HepG2 (cell line): Measurements from ENCODE around the gene BTBD19. TPM values are rescaled to one million over a fixed set of nuclear protein-coding genes. Genes with fewer than 3 reads are reported as not detected.

Source experiments
- ATAC-seq: fragments of 200-7000 bp; cut with Tn5 transposase; 3 replicates; pipeline ENCODE4 v1.9.1; 2020; ENCODE audit warnings: mild to moderate bottlenecking, moderate library complexity
- BruUV-seq: library from RNA; stranded (reverse); fragments of 400-500 nt; replicated peaks from 2 replicates; lab custom pipeline; 2021; lab: Mats Ljungman, UMichigan
- CTCF ChIA-PET: fragments of 300-600 bp; formaldehyde crosslinking; extraction: SDS; loops from one replicate; lab custom pipeline; 2021; ENCODE audit warnings: low total read pairs, inconsistent platforms, low intra/inter-chr PET ratio; lab: Yijun Ruan, JAX
- POLR2A ChIA-PET: fragments of 350-600 bp; sonication (Branson Sonifier 250); formaldehyde crosslinking; loops from one replicate; lab custom pipeline; 2020; ENCODE audit warnings: antibody characterized with exemption, inconsistent platforms; lab: Yijun Ruan, JAX
- DNase-seq: peaks from one replicate; pipeline ENCODE4 v3.0.0-alpha.2; 2015; ENCODE audit warnings: low spot score
- FAIRE-seq: peaks from 3 replicates; lab custom pipeline; 2011; peaks lifted over from hg19 to GRCh38; lab: Jason Lieb, UNC
- H2AFZ ChIP-seq: one replicate; pipeline ENCODE4 v1.6.1; 2011; ENCODE audit warnings: low read length, inconsistent platforms
- H3K27ac ChIP-seq: fragments of 300-600 bp; 3 replicates; pipeline ENCODE4 v1.8.0; 2011; ENCODE audit warnings: mixed run types, mild to moderate bottlenecking, mixed read lengths, low read length, inconsistent platforms; ENCODE audit not compliant: insufficient read depth; ENCODE audit errors: extremely low read length
- H3K27me3 ChIP-seq, 2 experiments: fragments of 200-600 bp in 1 of 2; 2 replicates in 1 of 2; 3 replicates in 1 of 2; pipeline versions ENCODE4 v1.6.0 to v1.8.0; 2011; ENCODE audit warnings: low read length in 2 of 2, mild to moderate bottlenecking in 2 of 2, moderate library complexity in 2 of 2, inconsistent platforms in 1 of 2; ENCODE audit not compliant: insufficient read depth in 2 of 2, control insufficient read depth in 1 of 2
- H3K36me3 ChIP-seq, 2 experiments: fragments of 200-600 bp in 1 of 2; replicated peaks in 1 of 2; 2 replicates in 1 of 2; 3 replicates in 1 of 2; pipeline versions ENCODE4 v1.5.1 to v1.8.0; 2011; ENCODE audit warnings: low read length in 2 of 2, inconsistent platforms in 1 of 2; ENCODE audit not compliant: insufficient read depth in 2 of 2, control insufficient read depth in 1 of 2
- H3K4me1 ChIP-seq: 2 replicates; pipeline ENCODE4 v1.5.1; 2012; ENCODE audit warnings: low read length, inconsistent platforms; ENCODE audit not compliant: insufficient read depth
- H3K4me2 ChIP-seq: 2 replicates; pipeline ENCODE4 v1.6.0; 2011; ENCODE audit warnings: low read depth, low read length, inconsistent platforms
- H3K4me3 ChIP-seq, 3 experiments: fragments of 200-600 bp in 1 of 3; sonication (generic), shearing (Covaris generic) in 1 of 3; replicated peaks in 1 of 3; 2 replicates each; pipeline ENCODE4 v1.5.1; 2011 to 2016; ENCODE audit warnings: low read length in 3 of 3, inconsistent platforms in 2 of 3, low read depth in 2 of 3, mild to moderate bottlenecking in 2 of 3, control low read depth in 1 of 3, mixed read lengths in 1 of 3; ENCODE audit not compliant: insufficient read depth in 1 of 3
- H3K79me2 ChIP-seq: one replicate; pipeline ENCODE4 v1.6.1; 2011; ENCODE audit warnings: low read length, inconsistent platforms; ENCODE audit not compliant: insufficient read depth
- H3K9ac ChIP-seq: 2 replicates; pipeline ENCODE4 v1.6.0; 2011; ENCODE audit warnings: mild to moderate bottlenecking, low read depth, low read length, inconsistent platforms; ENCODE audit not compliant: insufficient read depth
- H3K9me3 ChIP-seq: 2 replicates; pipeline ENCODE4 v1.5.1; 2012; ENCODE audit warnings: mild to moderate bottlenecking, low read length
- H4K20me1 ChIP-seq: 2 replicates; pipeline ENCODE4 v1.6.0; 2011; ENCODE audit warnings: inconsistent platforms, mild to moderate bottlenecking, low read length, moderate library complexity; ENCODE audit not compliant: insufficient read depth
- ARNT2 ChIP-seq: sonication (generic); formaldehyde crosslinking; IDR thresholded peaks from 2 replicates; pipeline ENCODE4 v1.8.0; 2022; ENCODE audit warnings: mild to moderate bottlenecking, low read depth, missing genetic modification reagents, moderate library complexity
- PAF1 ChIP-seq: IDR thresholded peaks from 2 replicates; pipeline ENCODE4 v1.6.1; 2016; ENCODE audit warnings: missing genetic modification reagents, missing compliant biosample characterization
- RCOR2 ChIP-seq: IDR thresholded peaks from 2 replicates; pipeline ENCODE4 v1.6.1; 2016; ENCODE audit warnings: missing biosample characterization, missing genetic modification reagents
- REPIN1 ChIP-seq: sonication (generic); formaldehyde crosslinking; IDR thresholded peaks from 2 replicates; pipeline ENCODE4 v1.8.0; 2022; ENCODE audit warnings: missing genetic modification reagents, low read depth, mild to moderate bottlenecking, borderline replicate concordance
- SATB2 ChIP-seq: sonication (generic); formaldehyde crosslinking; IDR thresholded peaks from 2 replicates; pipeline ENCODE4 v1.5.0; 2020; ENCODE audit warnings: missing genetic modification reagents
- TARDBP ChIP-seq: sonication (generic); formaldehyde crosslinking; IDR thresholded peaks from 2 replicates; pipeline ENCODE4 v1.8.0; 2022; ENCODE audit warnings: mild to moderate bottlenecking, missing genetic modification reagents
- WGBS: methylation state at CpG from one replicate; pipeline ENCODE4 v1.1.6; 2017; ENCODE audit warnings: low lambda C conversion rate; 5-methylcytosine and 5-hydroxymethylcytosine counted together
- in situ Hi-C: cut with HindIII; loops from 2 replicates; pipeline ENCODE4 v1.10.0; 2017; ENCODE audit warnings: low pct_unique_long_range_greater_than_20kb; ENCODE audit not compliant: extremely low pct_ligation_motif_present
- intact Hi-C: fragments of 100-400 bp; cut with micrococcal nuclease; formaldehyde crosslinking; loops from one replicate; pipeline ENCODE4 v1.10.0; 2022; ENCODE audit not compliant: unreplicated experiment
- polyA plus RNA-seq, 8 experiments: library from polyadenylated mRNA; depleted of rRNA in 3 of 8; stranded (reverse) in 7 of 8; unstranded in 1 of 8; fragments of >200 nt; fragmentation: Illumina TruSeq in 4 of 8; extraction: Trizol in 4 of 8; gene quantifications; 2 replicates each; pipeline versions ENCODE4 v1.2.1 to v1.2.3, GENCODE V29; 2011 to 2016; ENCODE audit warnings: low read depth in 4 of 8, missing spikeins in 1 of 8, mixed read lengths in 1 of 8; ENCODE audit not compliant: insufficient read depth in 1 of 8
- total RNA-seq, 5 experiments: library from RNA; depleted of rRNA; stranded (reverse); fragments of >200 nt; fragmentation: Illumina TruSeq; extraction: Trizol; gene quantifications; 2 replicates each; pipeline ENCODE4 v1.2.3, GENCODE V29; 2016; ENCODE audit warnings: low read depth in 1 of 5
- TF ChIP-seq, protein P1 (sequence below): sonication (generic); formaldehyde crosslinking; IDR thresholded peaks from 2 replicates; pipeline ENCODE4 v1.8.0; 2022; ENCODE audit warnings: missing genetic modification reagents, mild to moderate bottlenecking, moderate library complexity, borderline replicate concordance
- TF ChIP-seq, protein P2 (sequence below): sonication (generic); formaldehyde crosslinking; IDR thresholded peaks from 2 replicates; pipeline ENCODE4 v1.5.1; 2020; ENCODE audit warnings: mild to moderate bottlenecking, missing genetic modification reagents, moderate library complexity

BTBD19 gene
- total and polyA plus RNA-seq, 2 of the 13 experiments (the other 11 are each of a cell fraction or from before 2014, with no cell fraction given): 2.7 to 6.7 TPM

DNA sequence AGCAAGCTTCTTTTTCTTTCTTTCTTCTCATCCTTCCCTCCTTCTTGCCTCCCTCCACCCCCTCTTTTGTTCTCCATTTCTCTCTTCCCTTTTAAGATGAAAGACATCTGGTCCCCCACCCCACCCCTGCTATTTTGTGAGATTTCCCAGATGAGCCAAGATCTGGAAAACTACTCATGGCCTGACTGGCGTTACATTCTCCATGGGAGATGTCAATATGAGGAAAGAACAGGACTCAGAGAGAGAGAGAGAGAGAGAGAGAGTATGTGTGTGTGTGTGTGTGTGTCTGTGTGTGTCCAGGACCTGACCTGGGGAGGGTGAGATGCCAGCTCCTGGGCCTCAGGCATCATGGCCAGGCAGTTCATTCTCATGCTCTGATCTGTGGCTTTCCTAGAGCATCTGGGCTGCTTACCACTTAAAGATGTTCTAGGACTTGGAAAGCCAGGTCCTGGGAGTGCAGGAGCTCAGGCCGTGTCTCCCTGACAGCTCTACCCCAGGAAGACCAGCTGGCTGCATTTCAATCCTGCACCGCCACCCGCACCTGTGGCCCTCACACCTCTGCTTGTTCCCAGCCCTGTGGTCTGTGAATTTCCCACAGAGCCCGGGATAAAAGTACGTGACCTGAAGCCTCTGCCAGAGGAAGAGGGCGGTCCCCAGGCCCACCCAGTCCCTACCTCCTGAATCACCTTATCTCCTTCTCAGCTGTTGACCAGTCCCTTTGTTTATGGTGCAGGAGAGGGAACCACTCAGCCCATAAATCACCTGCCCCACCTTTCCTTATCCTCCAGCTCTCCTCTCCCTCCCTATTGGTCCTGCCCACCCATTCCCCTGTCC lies 17.1 kb upstream of the BTBD19 start:
- no peaks in the 10 kb centered on the region for H4K20me1 ChIP-seq
- H3K4me3 ChIP-seq: peak overlapping the region in 1 of 3 experiments; percentile 38; a peak in 1 of 6 replicates
- DNase-seq (no peak), ATAC-seq (no peak), FAIRE-seq (no peak)
- no peak overlapping the region for H2AFZ ChIP-seq
- no peaks in the 10 kb centered on the region for H3K36me3 ChIP-seq
- WGBS: 7% methylated on average over 4 of the region's 7 CpGs
- peak overlapping the region; percentile 40; the same call in 1 of the 2 replicates for H3K4me2 ChIP-seq
- H3K27ac ChIP-seq: no peak overlapping the region
- no TSS peak for BruUV-seq
- peaks cover 3 to 17% of the 10 kb centered on the region in 2 experiments; a peak in 2 of 5 replicates for H3K27me3 ChIP-seq
- H3K4me1 ChIP-seq: peaks cover 46% of the 10 kb centered on the region
- H3K79me2 ChIP-seq: no peaks in the 10 kb centered on the region
- CTCF ChIA-PET: no interaction called here
- POLR2A ChIA-PET: interaction anchor here (1.6 to 5.7 kb wide), 5 partner anchors 9 to 35 kb away, joined by 3 to 32 read pairs (median 8); partner anchors contain the start of genes BTBD19, DYNLT4, PLK3 and RPS8
- intact Hi-C loops (no loop called here), in situ Hi-C loops (loop anchor here (5.0 kb wide), 1 partner anchor 36 kb away; no protein-coding TSS in a partner anchor)
- no peaks in the 10 kb centered on the region for H3K9me3 ChIP-seq
- TF ChIP-seq, protein P1, sequence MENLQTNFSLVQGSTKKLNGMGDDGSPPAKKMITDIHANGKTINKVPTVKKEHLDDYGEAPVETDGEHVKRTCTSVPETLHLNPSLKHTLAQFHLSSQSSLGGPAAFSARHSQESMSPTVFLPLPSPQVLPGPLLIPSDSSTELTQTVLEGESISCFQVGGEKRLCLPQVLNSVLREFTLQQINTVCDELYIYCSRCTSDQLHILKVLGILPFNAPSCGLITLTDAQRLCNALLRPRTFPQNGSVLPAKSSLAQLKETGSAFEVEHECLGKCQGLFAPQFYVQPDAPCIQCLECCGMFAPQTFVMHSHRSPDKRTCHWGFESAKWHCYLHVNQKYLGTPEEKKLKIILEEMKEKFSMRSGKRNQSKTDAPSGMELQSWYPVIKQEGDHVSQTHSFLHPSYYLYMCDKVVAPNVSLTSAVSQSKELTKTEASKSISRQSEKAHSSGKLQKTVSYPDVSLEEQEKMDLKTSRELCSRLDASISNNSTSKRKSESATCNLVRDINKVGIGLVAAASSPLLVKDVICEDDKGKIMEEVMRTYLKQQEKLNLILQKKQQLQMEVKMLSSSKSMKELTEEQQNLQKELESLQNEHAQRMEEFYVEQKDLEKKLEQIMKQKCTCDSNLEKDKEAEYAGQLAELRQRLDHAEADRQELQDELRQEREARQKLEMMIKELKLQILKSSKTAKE (CRISPR knock-in tag): no peak
- TF ChIP-seq SATB2 (no peak), ARNT2 (CRISPR knock-in tag) (no peak), RCOR2 (CRISPR knock-in tag) (no peak), REPIN1 (CRISPR knock-in tag) (no peak), TARDBP (CRISPR knock-in tag) (no peak), PAF1 (no peak)
- TF ChIP-seq, protein P2, sequence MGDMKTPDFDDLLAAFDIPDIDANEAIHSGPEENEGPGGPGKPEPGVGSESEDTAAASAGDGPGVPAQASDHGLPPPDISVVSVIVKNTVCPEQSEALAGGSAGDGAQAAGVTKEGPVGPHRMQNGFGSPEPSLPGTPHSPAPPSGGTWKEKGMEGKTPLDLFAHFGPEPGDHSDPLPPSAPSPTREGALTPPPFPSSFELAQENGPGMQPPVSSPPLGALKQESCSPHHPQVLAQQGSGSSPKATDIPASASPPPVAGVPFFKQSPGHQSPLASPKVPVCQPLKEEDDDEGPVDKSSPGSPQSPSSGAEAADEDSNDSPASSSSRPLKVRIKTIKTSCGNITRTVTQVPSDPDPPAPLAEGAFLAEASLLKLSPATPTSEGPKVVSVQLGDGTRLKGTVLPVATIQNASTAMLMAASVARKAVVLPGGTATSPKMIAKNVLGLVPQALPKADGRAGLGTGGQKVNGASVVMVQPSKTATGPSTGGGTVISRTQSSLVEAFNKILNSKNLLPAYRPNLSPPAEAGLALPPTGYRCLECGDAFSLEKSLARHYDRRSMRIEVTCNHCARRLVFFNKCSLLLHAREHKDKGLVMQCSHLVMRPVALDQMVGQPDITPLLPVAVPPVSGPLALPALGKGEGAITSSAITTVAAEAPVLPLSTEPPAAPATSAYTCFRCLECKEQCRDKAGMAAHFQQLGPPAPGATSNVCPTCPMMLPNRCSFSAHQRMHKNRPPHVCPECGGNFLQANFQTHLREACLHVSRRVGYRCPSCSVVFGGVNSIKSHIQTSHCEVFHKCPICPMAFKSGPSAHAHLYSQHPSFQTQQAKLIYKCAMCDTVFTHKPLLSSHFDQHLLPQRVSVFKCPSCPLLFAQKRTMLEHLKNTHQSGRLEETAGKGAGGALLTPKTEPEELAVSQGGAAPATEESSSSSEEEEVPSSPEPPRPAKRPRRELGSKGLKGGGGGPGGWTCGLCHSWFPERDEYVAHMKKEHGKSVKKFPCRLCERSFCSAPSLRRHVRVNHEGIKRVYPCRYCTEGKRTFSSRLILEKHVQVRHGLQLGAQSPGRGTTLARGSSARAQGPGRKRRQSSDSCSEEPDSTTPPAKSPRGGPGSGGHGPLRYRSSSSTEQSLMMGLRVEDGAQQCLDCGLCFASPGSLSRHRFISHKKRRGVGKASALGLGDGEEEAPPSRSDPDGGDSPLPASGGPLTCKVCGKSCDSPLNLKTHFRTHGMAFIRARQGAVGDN (CRISPR knock-in tag): peak; percentile 30; the same call in 1 of the 2 replicates
- 0 out of 2 replicates have a peak overlapping the region, but pooled peaks have one; percentile 15 for H3K9ac ChIP-seq
